Brain pericyte (primary cell): ENCODE data around the gene SLC50A1.

Source experiments
- DNase-seq: peaks from one replicate; pipeline ENCODE4 v3.0.0-alpha.2; 2012; ENCODE audit warnings: low read depth, low spot score

The SLC50A1 gene

DNA sequence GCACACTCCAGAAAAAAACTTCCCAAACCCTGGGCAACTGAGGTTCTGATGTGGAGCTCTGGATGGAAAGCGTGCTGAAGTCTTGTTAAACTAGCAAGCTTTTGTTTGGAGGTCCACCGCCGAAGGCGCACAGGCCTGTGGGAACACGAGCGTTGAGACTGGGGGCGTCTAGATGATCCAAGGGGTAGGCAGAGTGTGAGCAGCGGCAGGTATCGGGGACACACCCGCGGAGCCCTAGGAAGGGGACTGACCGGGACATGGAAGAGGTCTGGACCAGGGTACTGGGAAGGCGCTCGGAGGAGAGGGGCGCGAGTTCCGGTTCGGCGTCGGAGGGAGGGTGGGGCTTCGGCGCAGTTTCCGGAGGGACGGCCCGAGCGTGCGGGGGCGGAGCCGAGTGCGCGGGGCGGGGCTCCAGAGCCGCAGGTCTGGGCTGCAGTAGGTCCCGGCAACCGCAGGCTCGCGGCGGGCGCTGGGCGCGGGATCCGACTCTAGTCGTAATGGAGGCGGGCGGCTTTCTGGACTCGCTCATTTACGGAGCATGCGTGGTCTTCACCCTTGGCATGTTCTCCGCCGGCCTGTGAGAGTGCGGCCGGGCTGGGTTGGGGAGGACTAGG lies at the start of gene SLC50A1:
Gene SLC50A1 (plus strand): TSS at position 438 of the 614 bp plus-strand sequence. CDS start 60 bp downstream, at position 498.
- peak; percentile 77 for DNase-seq

GRCh38 chr1:155086128-155086741 lies 49.4 kb upstream of the SLC50A1 start:
- no peak for DNase-seq

GRCh38 chr1:155086856-155087535 lies 48.7 kb upstream of the SLC50A1 start:
- DNase-seq = no peak

DNA sequence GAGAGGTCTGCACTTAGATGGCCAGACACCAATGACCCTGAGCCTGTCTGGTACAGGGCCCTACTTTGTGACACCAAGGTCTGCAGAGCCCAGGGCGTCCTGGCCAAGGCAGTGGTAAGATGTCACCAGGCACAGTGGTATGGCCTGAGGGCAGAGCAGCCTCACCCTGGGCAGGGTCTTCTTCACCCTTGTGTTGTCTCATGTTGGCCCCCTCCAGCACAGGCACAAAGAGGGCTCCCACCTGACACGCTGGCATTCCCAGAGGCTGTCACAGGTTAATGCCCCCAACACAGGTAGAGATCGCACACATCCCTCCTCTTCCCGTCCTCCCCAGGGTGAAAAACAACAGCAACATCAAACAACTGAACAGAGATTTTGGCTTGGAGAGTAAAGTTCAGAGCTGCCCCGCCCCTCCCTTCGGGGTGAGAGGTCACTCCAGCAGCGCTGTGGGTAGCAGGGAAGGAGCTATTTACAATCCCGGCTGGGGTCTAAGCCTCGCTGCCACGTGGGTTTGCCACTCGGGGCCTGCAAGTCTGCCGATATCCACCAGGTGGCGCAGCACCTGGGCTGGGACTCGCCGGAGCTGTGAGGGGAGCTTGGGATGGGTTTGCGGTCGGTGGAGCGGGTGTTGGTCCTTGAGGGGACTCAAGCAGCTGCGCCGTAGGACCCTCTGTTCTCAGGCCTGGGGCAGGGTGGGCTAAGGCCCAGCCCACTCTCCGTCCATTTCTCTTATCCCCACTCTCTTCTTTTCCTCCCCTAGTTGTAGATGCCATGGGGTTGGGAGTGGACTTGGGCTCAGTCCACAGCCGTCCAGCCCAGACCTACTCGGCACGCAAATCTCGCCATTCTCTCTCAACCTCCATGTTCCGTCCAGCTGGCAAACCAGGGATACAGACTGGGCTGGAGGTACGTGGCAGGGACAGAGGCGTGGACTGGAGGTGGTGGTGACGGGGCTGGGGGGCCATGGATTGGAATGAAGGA lies 44.3 kb upstream of the SLC50A1 start:
- no peak for DNase-seq

- no peak for DNase-seq
These were observed 43.5 kb upstream of the SLC50A1 start for GRCh38 chr1:155092131-155092530.

DNA sequence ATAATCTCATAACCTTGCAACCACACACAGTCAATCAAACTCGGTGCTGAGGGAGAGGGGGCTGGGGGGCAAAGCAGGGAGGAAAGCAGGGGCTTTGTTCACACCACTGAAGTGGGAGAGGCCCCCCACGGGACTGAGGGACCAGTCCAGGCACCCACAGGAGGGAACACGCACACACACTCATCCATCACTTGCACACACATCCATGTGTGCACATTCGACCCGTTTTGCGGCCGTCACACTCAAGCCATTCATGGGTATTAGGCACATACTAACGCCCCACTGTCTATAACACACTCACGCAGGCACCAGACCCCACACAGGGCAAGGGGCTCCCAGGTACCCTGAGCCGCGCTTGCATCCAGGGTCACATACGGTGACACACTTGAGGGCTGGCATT lies 43.0 kb upstream of the SLC50A1 start:
- no peak for DNase-seq

DNA sequence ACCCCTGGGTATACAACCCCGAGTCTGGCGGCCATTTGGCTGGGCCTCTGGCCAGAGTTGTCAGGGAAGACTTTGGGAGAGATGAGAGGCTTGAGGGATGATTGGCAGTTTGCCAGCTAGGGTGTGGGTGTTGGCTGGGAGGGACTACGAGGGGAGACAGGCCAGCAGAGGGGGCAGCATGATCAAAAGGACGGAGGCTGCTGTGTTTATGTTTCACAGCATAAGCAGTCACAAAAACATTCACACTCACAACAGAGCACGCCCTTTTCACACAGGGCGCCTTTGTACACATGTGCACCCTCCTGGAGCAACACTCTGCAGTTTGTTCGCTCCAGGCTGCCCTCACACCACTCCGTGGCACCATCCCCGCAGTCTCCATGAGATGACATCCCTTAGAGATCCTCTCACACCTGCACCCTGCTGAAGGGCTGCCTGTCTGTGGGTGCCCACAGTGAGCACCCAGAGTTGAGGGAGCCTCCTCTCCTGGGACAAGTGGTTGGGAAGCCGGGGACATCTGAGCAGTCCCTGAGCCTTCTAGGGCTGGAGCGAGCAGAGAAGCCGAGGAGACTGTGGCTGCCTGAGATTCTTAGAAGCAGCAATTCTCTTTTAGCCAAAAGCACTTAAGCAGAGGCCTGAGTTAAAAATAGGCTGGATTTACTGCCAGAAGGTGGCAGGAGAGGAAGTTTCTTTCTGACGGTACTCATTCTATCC lies 41.6 kb upstream of the SLC50A1 start:
- DNase-seq = no peak

DNA sequence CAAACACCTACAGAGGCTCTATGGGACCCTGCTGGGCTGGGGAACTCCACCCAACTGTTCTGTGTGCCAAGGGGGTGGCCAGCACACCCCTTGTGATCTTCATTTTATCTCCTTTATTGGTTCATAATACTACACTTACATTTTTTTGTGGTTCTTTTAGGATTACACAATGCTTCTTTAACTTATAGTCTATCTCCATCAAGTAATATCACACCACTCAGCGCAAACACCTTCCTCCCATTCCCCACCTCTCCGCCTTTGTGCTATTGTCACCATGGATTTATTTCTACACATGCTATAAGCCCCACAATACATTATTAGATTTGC lies 41.1 kb upstream of the SLC50A1 start:
- no peak for DNase-seq

DNA sequence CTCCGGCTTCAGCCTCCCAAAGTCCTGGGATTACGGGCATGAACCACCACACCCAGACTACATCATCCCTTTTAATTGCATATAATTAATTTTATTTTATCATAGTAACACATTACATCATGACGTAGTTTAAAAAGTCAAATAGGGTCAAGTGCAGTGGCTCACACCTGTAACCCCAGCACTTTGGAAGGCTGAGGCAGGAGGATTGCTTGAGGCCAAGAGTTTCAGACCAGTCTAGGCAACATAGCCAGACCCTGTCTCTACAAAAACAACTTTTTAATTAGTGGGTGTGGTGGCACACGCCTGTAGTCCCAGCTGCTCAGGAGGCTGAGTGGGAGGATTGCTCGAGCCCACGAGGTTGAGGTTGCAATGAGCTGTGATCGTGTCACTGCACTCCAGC lies 36.3 kb upstream of the SLC50A1 start:
- DNase-seq = no peak

DNA sequence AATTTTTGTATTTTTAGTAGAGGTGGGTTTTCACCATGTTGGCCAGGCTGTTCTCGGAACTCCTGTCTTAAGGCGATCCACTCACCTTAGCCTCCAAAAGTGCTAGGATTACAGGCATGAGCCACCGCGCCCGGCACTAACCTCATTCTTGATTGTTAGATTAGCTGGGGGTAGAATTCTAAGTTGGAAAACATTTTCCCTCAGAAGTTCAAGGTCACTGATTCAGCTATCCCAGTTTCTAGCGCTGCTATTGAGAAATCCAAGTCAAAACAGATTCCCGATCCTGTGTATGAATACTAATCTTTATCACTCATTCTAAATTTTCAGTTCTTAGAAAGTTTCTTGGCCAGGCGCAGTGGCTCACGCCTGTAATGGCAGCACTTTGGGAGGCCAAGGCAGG lies 32.3 kb upstream of the SLC50A1 start:
- no peak for DNase-seq

DNA sequence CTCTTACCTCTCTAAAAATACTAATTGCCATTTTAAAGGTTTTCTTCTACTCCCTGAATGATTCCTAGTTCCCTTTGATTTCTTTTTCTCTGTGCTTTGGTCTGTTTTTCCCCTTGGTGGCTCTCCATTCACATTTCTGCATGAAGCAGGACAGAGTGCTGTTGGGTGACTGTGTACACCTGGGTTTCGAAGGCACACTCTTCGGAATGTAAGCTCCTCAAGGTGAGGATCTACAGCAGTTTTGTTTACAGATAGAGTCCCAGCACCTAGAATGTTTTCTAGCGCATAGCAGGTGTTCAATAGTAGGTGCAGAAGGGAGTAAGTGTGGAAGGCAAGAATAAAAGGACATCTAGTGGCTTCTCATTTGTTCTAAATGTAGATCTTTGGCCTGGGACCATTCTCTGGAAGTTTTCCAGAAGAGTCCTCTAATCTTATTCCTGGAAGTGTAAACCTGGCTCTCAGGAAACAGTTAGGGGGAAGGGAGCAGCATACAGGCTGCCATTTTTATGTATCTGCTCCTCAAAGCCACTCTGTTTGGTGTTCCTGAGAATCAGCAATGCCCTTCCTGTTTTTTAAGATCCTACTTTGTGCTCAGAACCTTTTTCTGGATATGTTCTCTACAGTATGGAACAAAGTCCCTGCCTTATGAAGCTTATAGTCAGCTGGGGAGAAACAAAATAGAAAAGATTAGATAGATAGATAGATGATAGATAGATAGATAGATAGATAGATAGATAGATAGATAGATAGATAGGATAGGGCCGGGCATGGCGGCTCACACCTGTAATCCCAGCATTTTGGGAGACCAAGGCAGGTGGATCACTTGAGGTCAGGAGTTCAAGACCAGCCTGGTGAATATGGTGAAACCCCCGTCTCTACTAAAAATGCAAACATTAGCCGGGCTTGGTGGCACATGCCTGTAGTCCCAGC lies 30.8 kb upstream of the SLC50A1 start:
- DNase-seq = no peak

DNA sequence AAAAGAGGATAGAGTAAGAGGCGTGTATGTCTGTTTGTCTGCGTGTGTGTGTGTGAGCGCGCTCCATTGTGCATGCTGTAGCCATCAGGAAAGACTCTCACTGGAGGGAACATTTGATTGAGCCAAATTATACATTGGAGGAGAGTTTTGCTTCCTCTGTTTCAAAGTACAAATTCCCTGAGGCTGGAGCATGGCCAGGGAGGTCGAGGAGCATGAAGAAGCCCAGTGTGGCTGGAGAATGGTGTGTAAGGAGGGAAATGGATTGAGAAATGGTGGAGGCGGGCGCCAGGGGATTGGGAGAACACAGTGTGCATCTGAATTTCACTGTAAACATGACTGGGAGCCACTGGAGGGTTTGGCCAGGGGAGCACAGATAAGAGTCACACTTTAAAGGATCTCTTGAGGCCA lies 30.0 kb upstream of the SLC50A1 start:
- no peak for DNase-seq

DNA sequence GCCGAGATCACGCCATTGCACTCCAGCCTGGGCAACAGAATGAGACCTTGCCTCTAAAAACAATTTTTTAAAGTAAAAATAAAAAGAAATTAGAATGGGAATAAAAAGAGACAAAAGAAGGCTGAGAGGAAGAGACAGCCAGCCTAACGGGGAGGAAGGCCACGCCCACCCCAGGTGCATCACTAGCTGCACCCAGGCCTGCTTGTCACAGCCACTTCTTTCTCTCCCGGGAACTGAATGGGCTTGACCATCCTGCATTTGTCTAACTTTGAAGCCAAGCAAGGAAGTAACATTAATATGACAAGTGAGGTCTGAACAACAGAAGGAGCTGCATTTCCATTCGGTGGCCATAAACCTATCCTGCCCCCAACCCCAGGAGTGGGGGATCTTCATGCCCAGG lies 28.8 kb upstream of the SLC50A1 start:
- no peak for DNase-seq

GRCh38 chr1:155107309-155108264 lies 28.1 kb upstream of the SLC50A1 start:
- no peak for DNase-seq

DNA sequence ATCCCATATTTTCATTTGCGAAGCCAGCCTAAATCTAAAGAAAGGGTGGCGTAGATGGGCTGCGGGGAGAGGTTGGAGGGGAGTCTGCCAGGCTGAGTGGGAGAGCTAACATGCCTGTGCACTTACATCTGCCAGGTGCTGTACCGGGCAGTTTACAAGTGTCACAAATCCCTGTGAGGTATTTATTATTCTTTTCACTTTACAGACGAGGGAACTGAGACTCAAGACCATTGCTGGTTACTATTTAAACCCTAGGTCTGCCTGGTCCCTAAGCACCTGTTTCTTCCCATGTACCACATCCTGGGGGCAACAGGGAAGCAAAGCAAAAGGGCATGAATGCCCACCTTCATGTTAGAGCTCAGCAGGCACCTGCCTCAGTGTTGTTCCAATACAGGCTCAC lies 27.4 kb upstream of the SLC50A1 start:
- no peak for DNase-seq

- DNase-seq = no peak
These were observed 25.3 kb upstream of the SLC50A1 start for GRCh38 chr1:155110381-155110780.

DNA sequence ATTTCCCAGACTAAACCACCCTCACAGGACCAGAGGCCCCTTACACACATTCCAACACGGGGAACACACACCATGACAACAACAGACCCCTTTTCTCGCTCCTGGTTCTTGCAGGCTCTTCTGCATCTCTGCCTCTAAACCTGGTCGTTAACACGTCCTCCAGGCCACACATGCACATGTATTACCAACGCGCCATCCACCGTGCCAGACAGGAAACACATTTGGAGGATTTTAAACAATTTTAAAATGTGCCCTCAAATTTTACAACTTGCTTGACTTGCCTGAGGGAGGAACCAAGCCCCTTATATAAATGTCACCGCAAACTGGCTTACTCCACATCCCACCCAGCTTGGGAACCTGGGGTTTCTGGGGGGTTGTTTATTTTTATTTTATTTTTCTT lies 24.8 kb upstream of the SLC50A1 start:
- no peak for DNase-seq

- DNase-seq = no peak
These were observed 22.1 kb upstream of the SLC50A1 start for GRCh38 chr1:155113450-155113980.
